ENCODE results near the gene CARD8.

Gene CARD8

DNA sequence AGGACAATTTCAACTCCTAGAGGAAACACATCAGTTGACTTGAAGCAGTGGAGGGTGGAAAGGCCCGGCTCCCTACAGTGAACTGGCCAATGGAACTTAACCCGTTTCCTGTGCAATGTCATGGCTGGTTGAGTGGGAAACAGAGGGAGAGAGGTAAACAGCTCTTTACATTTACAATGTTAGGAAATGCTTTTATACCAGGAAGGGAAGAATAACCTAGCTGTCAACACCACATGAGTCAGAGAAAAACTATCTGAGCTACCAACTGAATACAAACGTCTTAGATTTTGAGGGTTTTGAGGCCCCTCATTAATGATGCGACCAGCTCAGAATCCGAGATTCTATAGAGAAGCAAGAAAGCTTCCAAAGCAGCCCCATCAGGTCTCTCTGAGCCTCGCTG is 36.7 kb downstream of the CARD8 start:
- no peak overlapping the region for H4K5ac ChIP-seq (ENCODE audit: low read length)
- no peak overlapping the region for H3K18ac ChIP-seq (ENCODE audit: low read length)
- no peak overlapping the region for H2BK15ac ChIP-seq (replicated peaks; ENCODE audit: low read depth)
- no peak overlapping the region for H3K56ac ChIP-seq (ENCODE audit: low read length)
- H3K36me3 ChIP-seq (ENCODE audit: control insufficient read depth, insufficient read depth, low read length) = no peaks in the 10 kb centered on the region
- H3K27me3 ChIP-seq (ENCODE audit: insufficient read depth, low read length, poor library complexity) = no peaks in the 10 kb centered on the region
- H4K8ac ChIP-seq (ENCODE audit: low read depth, low read length) = no peak overlapping the region
- WGBS (ENCODE audit: extremely low coverage, insufficient coverage, low lambda C conversion rate) = no CpG with 5 or more reads among the region's 6 CpGs
- no peaks in the 10 kb centered on the region for H3K4me1 ChIP-seq (ENCODE audit: control insufficient read depth, low read depth, low read length)
- H3K4me2 ChIP-seq (ENCODE audit: low read length) = no peak overlapping the region
- H3K79me2 ChIP-seq (ENCODE audit: control insufficient read depth, insufficient read depth, low read length) = no peaks in the 10 kb centered on the region
- H3K27ac ChIP-seq (ENCODE audit: low read depth, low read length) = no peak overlapping the region
- no peak overlapping the region for H3K4me3 ChIP-seq (ENCODE audit: low read length)
- H3K23ac ChIP-seq (ENCODE audit: low read length) = no peak overlapping the region
- H2AK5ac ChIP-seq (ENCODE audit: low read length) = no peak overlapping the region
- no peak overlapping the region for H2BK120ac ChIP-seq (ENCODE audit: low read depth, low read length)
- no peaks in the 10 kb centered on the region for H3K79me1 ChIP-seq (ENCODE audit: low read length)
- no peak overlapping the region for H2BK5ac ChIP-seq (ENCODE audit: low read length)
- H3K9ac ChIP-seq (ENCODE audit: low read length) = no peak overlapping the region
- peak; percentile 37 for DNase-seq
- no peak overlapping the region for H3K4ac ChIP-seq (ENCODE audit: low read depth, low read length)

DNA sequence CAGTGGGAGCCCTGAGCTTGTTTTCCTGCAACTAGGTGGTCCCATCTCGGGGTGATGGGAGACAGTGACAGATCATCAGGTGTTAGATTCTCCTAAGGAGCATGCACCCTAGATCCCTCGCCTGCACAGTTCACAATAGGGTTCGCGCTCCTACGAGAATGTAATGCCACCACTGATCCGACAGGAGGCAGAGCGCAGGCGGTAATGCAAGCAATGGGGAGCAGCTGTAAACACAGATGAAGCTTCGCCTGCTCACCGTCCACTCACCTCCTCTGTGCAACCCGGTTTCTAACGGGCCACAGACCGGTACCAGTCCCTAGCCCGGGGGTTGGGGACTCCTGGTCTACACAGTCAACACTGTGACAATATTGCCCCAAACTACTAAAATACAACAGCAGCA is 38.8 kb downstream of the CARD8 start:
- no peak overlapping the region for H3K27ac ChIP-seq (ENCODE audit: low read depth, low read length)
- H3K56ac ChIP-seq (ENCODE audit: low read length) = no peak overlapping the region
- H3K4me1 ChIP-seq (ENCODE audit: control insufficient read depth, low read depth, low read length) = no peaks in the 10 kb centered on the region
- no peak overlapping the region for H2BK15ac ChIP-seq (replicated peaks; ENCODE audit: low read depth)
- H2AK5ac ChIP-seq (ENCODE audit: low read length) = no peak overlapping the region
- WGBS (ENCODE audit: extremely low coverage, insufficient coverage, low lambda C conversion rate) = no CpG with 5 or more reads among the region's 14 CpGs
- H2BK120ac ChIP-seq (ENCODE audit: low read depth, low read length) = no peak overlapping the region
- H3K4me2 ChIP-seq (ENCODE audit: low read length) = no peak overlapping the region
- H3K18ac ChIP-seq (ENCODE audit: low read length) = no peak overlapping the region
- no peaks in the 10 kb centered on the region for H3K79me2 ChIP-seq (ENCODE audit: control insufficient read depth, insufficient read depth, low read length)
- H3K23ac ChIP-seq (ENCODE audit: low read length) = no peak overlapping the region
- no peak overlapping the region for H3K4ac ChIP-seq (ENCODE audit: low read depth, low read length)
- no peaks in the 10 kb centered on the region for H3K36me3 ChIP-seq (ENCODE audit: control insufficient read depth, insufficient read depth, low read length)
- no peaks in the 10 kb centered on the region for H3K27me3 ChIP-seq (ENCODE audit: insufficient read depth, low read length, poor library complexity)
- no peak overlapping the region for H4K8ac ChIP-seq (ENCODE audit: low read depth, low read length)
- H3K9ac ChIP-seq (ENCODE audit: low read length) = no peak overlapping the region
- H2BK5ac ChIP-seq (ENCODE audit: low read length) = no peak overlapping the region
- H3K79me1 ChIP-seq (ENCODE audit: low read length) = no peaks in the 10 kb centered on the region
- H3K4me3 ChIP-seq (ENCODE audit: low read length) = no peak overlapping the region
- DNase-seq = peak; percentile 59
- no peak overlapping the region for H4K5ac ChIP-seq (ENCODE audit: low read length)

DNA sequence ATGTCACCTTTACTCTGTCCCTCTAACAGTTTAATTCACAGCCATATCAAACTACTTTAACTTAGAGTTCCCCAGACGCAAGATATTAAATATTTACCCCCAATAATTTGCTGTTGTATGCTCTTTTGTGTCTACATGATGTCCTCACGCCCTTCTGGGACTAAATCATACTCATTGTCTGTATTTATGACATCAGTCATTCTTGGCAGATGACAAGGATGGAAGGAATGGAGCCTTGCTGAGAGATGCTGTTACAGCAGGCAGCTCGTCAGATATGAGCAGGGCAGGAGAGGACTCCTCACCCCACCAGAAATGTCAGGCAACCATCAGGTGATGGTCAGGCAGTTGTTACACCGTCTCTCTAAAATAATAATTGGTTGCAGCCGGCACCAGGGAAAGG is 41.8 kb downstream of the CARD8 start:
- WGBS (ENCODE audit: extremely low coverage, insufficient coverage, low lambda C conversion rate) = no CpG with 5 or more reads among the region's 5 CpGs
- no peak overlapping the region for H3K9ac ChIP-seq (ENCODE audit: low read length)
- no peaks in the 10 kb centered on the region for H3K27me3 ChIP-seq (ENCODE audit: insufficient read depth, low read length, poor library complexity)
- H3K27ac ChIP-seq (ENCODE audit: low read depth, low read length) = no peak overlapping the region
- no peaks in the 10 kb centered on the region for H3K36me3 ChIP-seq (ENCODE audit: control insufficient read depth, insufficient read depth, low read length)
- H3K23ac ChIP-seq (ENCODE audit: low read length) = no peak overlapping the region
- no peak overlapping the region for H4K5ac ChIP-seq (ENCODE audit: low read length)
- H2BK15ac ChIP-seq (replicated peaks; ENCODE audit: low read depth) = no peak overlapping the region
- no peak overlapping the region for H4K8ac ChIP-seq (ENCODE audit: low read depth, low read length)
- no peak overlapping the region for H2BK5ac ChIP-seq (ENCODE audit: low read length)
- no peak for DNase-seq
- H3K18ac ChIP-seq (ENCODE audit: low read length) = no peak overlapping the region
- no peak overlapping the region for H2AK5ac ChIP-seq (ENCODE audit: low read length)
- no peak overlapping the region for H2BK120ac ChIP-seq (ENCODE audit: low read depth, low read length)
- no peak overlapping the region for H3K4me2 ChIP-seq (ENCODE audit: low read length)
- H3K79me2 ChIP-seq (ENCODE audit: control insufficient read depth, insufficient read depth, low read length) = no peaks in the 10 kb centered on the region
- no peak overlapping the region for H3K56ac ChIP-seq (ENCODE audit: low read length)
- H3K4me3 ChIP-seq (ENCODE audit: low read length) = no peak overlapping the region
- no peak overlapping the region for H3K4ac ChIP-seq (ENCODE audit: low read depth, low read length)
- H3K79me1 ChIP-seq (ENCODE audit: low read length) = no peaks in the 10 kb centered on the region
- no peaks in the 10 kb centered on the region for H3K4me1 ChIP-seq (ENCODE audit: control insufficient read depth, low read depth, low read length)

DNA sequence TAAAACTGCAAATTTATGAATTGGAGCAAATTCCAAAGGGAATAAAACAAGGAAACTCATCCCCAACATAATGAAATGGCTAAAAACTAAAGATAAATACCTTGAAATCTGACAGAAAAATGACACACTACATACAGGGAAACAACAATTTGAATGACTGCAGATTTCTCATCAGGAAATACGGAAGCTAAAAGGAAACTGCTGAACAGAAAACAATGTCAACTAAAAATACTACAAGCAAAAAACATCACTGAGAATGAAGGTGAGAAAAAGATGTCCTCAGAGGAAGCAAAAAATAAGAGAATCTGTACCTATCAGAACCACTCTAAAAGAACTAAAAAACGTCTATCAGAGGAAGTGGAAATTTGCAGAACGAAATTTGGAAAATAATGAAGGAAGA is 45.7 kb downstream of the CARD8 start:
- no CpG with 5 or more reads among the region's 3 CpGs for WGBS (ENCODE audit: extremely low coverage, insufficient coverage, low lambda C conversion rate)

DNA sequence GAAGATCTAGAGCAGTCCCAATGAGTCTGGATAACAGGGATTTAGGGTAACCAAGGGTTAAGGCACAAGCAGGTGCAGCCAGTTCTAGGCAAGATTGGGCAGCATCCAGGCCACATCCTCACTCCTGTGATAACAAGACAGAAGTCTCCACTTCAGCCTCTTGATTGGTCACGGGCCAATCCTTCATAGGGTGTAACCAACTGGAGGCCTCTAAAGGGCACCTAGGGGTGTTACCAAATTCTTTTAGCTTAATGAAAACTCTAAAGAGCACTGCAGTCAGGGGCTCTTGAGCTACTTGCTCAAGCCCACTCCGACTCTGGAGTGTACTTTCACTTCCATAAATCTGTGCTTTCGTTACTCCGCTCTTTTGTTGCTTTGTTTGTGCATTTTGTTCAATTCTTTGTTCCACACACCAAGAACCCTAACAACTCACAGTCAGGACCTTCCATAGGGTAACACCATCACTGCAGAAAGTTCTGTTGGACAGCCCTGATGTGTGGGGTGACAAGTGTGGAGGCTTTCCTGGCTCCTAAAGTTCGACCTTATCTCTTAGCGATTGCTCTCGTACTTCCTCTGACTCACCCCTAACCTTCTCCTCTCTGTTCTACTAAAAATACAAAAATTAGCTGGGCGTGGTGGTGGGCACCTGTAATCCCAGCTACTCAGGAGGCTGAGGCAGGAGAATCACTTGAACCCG is 49.2 kb downstream of the CARD8 start:
- Histone ChIP-seq H3K56ac (ENCODE audit: low read length) (no peak overlapping the region), H3K36me3 (ENCODE audit: control insufficient read depth, insufficient read depth, low read length) (no peaks in the 10 kb centered on the region), H3K4ac (ENCODE audit: low read depth, low read length) (no peak overlapping the region), H3K23ac (ENCODE audit: low read length) (no peak overlapping the region), H3K79me2 (ENCODE audit: control insufficient read depth, insufficient read depth, low read length) (no peaks in the 10 kb centered on the region), H2BK5ac (ENCODE audit: low read length) (no peak overlapping the region), H2AK5ac (ENCODE audit: low read length) (no peak overlapping the region), H3K9ac (ENCODE audit: low read length) (no peak overlapping the region), H4K8ac (ENCODE audit: low read depth, low read length) (no peak overlapping the region), H3K79me1 (ENCODE audit: low read length) (no peaks in the 10 kb centered on the region), H3K4me1 (ENCODE audit: control insufficient read depth, low read depth, low read length) (peaks cover 2% of the 10 kb centered on the region), H3K18ac (ENCODE audit: low read length) (no peak overlapping the region), H3K27me3 (ENCODE audit: insufficient read depth, low read length, poor library complexity) (no peaks in the 10 kb centered on the region), H2BK15ac (replicated peaks; ENCODE audit: low read depth) (no peak overlapping the region), H2BK120ac (ENCODE audit: low read depth, low read length) (no peak overlapping the region), H3K27ac (ENCODE audit: low read depth, low read length) (no peak overlapping the region), H3K4me2 (ENCODE audit: low read length) (no peak overlapping the region), H4K5ac (ENCODE audit: low read length) (no peak overlapping the region), H3K4me3 (ENCODE audit: low read length) (no peak overlapping the region)
- no peak for DNase-seq
- WGBS (ENCODE audit: extremely low coverage, insufficient coverage, low lambda C conversion rate) = no CpG with 5 or more reads among the region's 9 CpGs

More for the DNA sequence above, 45.7 kb downstream of the CARD8 start:
- Histone ChIP-seq H3K27me3 (ENCODE audit: insufficient read depth, low read length, poor library complexity) (no peaks in the 10 kb centered on the region), H3K4me2 (ENCODE audit: low read length) (no peak overlapping the region), H3K4me3 (ENCODE audit: low read length) (no peak overlapping the region), H2BK5ac (ENCODE audit: low read length) (no peak overlapping the region), H4K5ac (ENCODE audit: low read length) (no peak overlapping the region), H3K79me1 (ENCODE audit: low read length) (no peaks in the 10 kb centered on the region), H3K36me3 (ENCODE audit: control insufficient read depth, insufficient read depth, low read length) (no peaks in the 10 kb centered on the region), H3K79me2 (ENCODE audit: control insufficient read depth, insufficient read depth, low read length) (no peaks in the 10 kb centered on the region), H3K18ac (ENCODE audit: low read length) (no peak overlapping the region), H3K23ac (ENCODE audit: low read length) (no peak overlapping the region), H4K8ac (ENCODE audit: low read depth, low read length) (no peak overlapping the region), H2BK120ac (ENCODE audit: low read depth, low read length) (no peak overlapping the region), H3K27ac (ENCODE audit: low read depth, low read length) (no peak overlapping the region), H2BK15ac (replicated peaks; ENCODE audit: low read depth) (no peak overlapping the region), H3K56ac (ENCODE audit: low read length) (no peak overlapping the region), H3K4ac (ENCODE audit: low read depth, low read length) (no peak overlapping the region), H3K9ac (ENCODE audit: low read length) (no peak overlapping the region), H3K4me1 (ENCODE audit: control insufficient read depth, low read depth, low read length) (no peaks in the 10 kb centered on the region), H2AK5ac (ENCODE audit: low read length) (no peak overlapping the region)
- no peak for DNase-seq
